Heart left ventricle (tissue), 16 donors: ENCODE measurements around the gene PRR30. TPM values are rescaled to one million over a fixed set of nuclear protein-coding genes. Genes with fewer than 3 reads are reported as not detected.
"Not testable (repeated sequence)": the region's sequence is repeated elsewhere in the genome, so short reads cannot be mapped to it uniquely, and the experiment has no call there.

Experiments used
- ATAC-seq, 4 donors: fragments of 200-7000 bp; cut with Tn5 transposase; one replicate each; pipeline ENCODE4 v1.9.1; 2020 to 2022; ENCODE audit warnings: moderate library complexity in 4 of 4, mild to moderate bottlenecking in 3 of 4, moderate number of reproducible peaks in 1 of 4
- DNase-seq, 5 donors: peaks; one replicate each; pipeline ENCODE4 v3.0.0-alpha.2; 2020
- H3K27ac ChIP-seq, 12 donors: fragments of 200-600 bp; sonication (generic) in 4 of 12; one replicate each; pipeline versions ENCODE4 v1.5.0 to v1.8.0; 2016 to 2022; ENCODE audit warnings: mild to moderate bottlenecking in 2 of 12
- H3K27me3 ChIP-seq, 9 donors: fragments of 200-600 bp; sonication (generic) in 2 of 9; one replicate each; pipeline versions ENCODE4 v1.5.1 to v1.8.0; 2016 to 2022; ENCODE audit warnings: mild to moderate bottlenecking in 3 of 9
- H3K36me3 ChIP-seq, 9 donors: fragments of 200-600 bp; sonication (generic) in 2 of 9; one replicate each; pipeline versions ENCODE4 v1.5.0 to v1.8.0; 2018 to 2022; ENCODE audit warnings: mild to moderate bottlenecking in 2 of 9
- H3K4me1 ChIP-seq, 12 donors: fragments of 200-600 bp; sonication (generic) in 4 of 12; one replicate each; pipeline versions ENCODE4 v1.5.0 to v1.8.0; 2016 to 2022; ENCODE audit warnings: mild to moderate bottlenecking in 3 of 12
- H3K4me3 ChIP-seq, 12 donors: fragments of 200-600 bp; sonication (generic) in 4 of 12; one replicate each; pipeline versions ENCODE4 v1.5.0 to v1.8.0; 2017 to 2022; ENCODE audit warnings: mild to moderate bottlenecking in 9 of 12, moderate library complexity in 4 of 12
- H3K9me3 ChIP-seq, 12 donors: fragments of 200-600 bp; sonication (generic) in 4 of 12; one replicate each; pipeline versions ENCODE4 v1.5.0 to v1.8.0; 2016 to 2022; ENCODE audit warnings: mild to moderate bottlenecking in 1 of 12
- POLR2A ChIP-seq, 2 donors: fragments of 450-650 bp; IDR thresholded peaks; one replicate each; pipeline ENCODE4 v1.6.1; 2017; ENCODE audit warnings: antibody characterized with exemption in 2 of 2, mild to moderate bottlenecking in 2 of 2, moderate library complexity in 2 of 2
- whole genome bisulfite sequencing, 4 donors: extraction: QIAGEN DNeasy Blood & Tissue Kit in 2 of 4; methylation state at CpG; one replicate each; pipeline versions ENCODE4 v1.1.5 to v1.1.7; 2013 to 2018; 5-methylcytosine and 5-hydroxymethylcytosine counted together
- intact Hi-C, 10 donors: fragments of 100-400 bp; cut with DNase I; formaldehyde crosslinking; loops; one replicate each; pipeline versions ENCODE4 v1.11.1 to v1.14.2; 2022
- polyA plus RNA-seq, 2 donors: library from polyadenylated mRNA; stranded (reverse); fragments of 200-250 nt; gene quantifications; one replicate each; pipeline ENCODE4 v1.2.3, GENCODE V29; 2013
- total RNA-seq, 9 donors: library from RNA; depleted of rRNA in 2 of 9; stranded (reverse); fragments of >200 nt in 2 of 9; fragmentation: NEBNext Ultra II Directional in 3 of 9; extraction: Animal tissue kit (Norgen Biotek cat#: 25700) in 3 of 9; gene quantifications; one replicate each; pipeline versions ENCODE4 v1.1.0 to v1.2.4, GENCODE V29; 2016 to 2023
- TF ChIP-seq, protein P1 (sequence below), 12 donors: fragments of 200-600 bp; sonication (generic) in 4 of 12; IDR thresholded peaks; one replicate each; pipeline versions ENCODE4 v1.5.0 to v1.8.0; 2018 to 2022; ENCODE audit warnings: antibody characterized with exemption in 12 of 12, mild to moderate bottlenecking in 5 of 12
- donor health status: ischemic (EF 13 %, LVEDD 7.1; RV severe dilation, severe dysfunction).
- donor health status: healthy with polysubstance abuse.
- donor health status: DM: no; HTN: yes; CAD: no.
- donor health status: DM: no; HTN: no; CAD: no.
- donor health status: ischemic (EF 25% LVEDD 6.9; RV normal size, moderate dysfunction).
- donor health status: ischemic (EF 25% LVEDD 5.7; RV mildly dilated, moderate dysfunction).
- donor health status: healthy.
- donor health status: DM: yes; HTN: yes; CAD: no.
- donor health status: ischemic (EF 35%, LVEDD 5.7; RV mildly dilated, moderate dysfunction).
- donor health status: nonischemic (EF 11% LVEDD 7.7; RV severe dilation, severe dysfunction).
- donor health status: DM: yes; HTN: yes; CAD: no.
- donor health status: PGD.
- donor health status: ischemic (EF 29% LVEDD 5.4; RV normal size, mild dysfunction).
- donor health status: nonischemic (EF 23%, LVEDD 6.1; RV moderate dilation, normal function).

The PRR30 gene
- total and polyA plus RNA-seq, 11 donors: not detected

DNA sequence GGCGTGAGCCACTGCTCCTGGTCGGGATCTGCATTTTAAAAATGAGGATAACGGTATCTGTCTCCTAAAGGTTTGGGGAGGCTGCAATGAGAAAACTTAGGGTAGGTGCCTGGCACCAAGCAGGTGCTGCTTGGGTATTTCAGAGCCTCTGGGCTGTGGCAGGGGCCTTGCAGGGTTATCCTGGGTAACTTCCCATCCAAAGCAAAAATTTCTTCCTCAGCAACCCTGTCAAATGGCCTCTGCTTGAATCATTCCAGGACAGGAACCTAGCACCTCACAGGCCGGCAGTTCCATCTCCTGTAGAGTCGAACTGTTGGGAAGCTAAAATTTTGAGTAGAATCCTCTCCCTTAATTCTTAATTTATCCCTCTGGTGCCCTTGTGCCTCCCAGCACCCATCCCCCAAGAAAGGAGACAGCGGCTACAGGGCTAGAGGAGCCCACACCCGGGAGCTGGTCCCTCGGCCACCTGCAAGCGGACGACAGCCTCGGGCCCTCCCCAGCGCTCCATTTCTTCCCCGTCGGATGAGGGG lies 21.1 kb downstream of the PRR30 start:
- no peak overlapping the region for H3K27ac ChIP-seq
- H3K36me3 ChIP-seq: no peaks in the 10 kb centered on the region
- H3K4me3 ChIP-seq: peak overlapping the region in 10 of 12 donors; percentile 14 to 51 (median 40)
- no peak for DNase-seq
- H3K4me1 ChIP-seq: peaks cover 0 to 18% (median 8%) of the 10 kb centered on the region in 12 donors
- no peak for TF ChIP-seq POLR2A (IDR thresholded peaks at IDR 0.05)
- TF ChIP-seq, protein P1, sequence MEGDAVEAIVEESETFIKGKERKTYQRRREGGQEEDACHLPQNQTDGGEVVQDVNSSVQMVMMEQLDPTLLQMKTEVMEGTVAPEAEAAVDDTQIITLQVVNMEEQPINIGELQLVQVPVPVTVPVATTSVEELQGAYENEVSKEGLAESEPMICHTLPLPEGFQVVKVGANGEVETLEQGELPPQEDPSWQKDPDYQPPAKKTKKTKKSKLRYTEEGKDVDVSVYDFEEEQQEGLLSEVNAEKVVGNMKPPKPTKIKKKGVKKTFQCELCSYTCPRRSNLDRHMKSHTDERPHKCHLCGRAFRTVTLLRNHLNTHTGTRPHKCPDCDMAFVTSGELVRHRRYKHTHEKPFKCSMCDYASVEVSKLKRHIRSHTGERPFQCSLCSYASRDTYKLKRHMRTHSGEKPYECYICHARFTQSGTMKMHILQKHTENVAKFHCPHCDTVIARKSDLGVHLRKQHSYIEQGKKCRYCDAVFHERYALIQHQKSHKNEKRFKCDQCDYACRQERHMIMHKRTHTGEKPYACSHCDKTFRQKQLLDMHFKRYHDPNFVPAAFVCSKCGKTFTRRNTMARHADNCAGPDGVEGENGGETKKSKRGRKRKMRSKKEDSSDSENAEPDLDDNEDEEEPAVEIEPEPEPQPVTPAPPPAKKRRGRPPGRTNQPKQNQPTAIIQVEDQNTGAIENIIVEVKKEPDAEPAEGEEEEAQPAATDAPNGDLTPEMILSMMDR (IDR thresholded peaks at IDR 0.05): no peak
- no peaks in the 10 kb centered on the region for H3K9me3 ChIP-seq
- intact Hi-C loops: no loop called here
- ATAC-seq: no peak
- H3K27me3 ChIP-seq: peaks cover 0 to 28% (median 17%) of the 10 kb centered on the region in 9 donors
- WGBS, 4 donors: 22 to 62% (median 24%) methylated on average over 3 to 14 of the region's 14 CpGs

DNA sequence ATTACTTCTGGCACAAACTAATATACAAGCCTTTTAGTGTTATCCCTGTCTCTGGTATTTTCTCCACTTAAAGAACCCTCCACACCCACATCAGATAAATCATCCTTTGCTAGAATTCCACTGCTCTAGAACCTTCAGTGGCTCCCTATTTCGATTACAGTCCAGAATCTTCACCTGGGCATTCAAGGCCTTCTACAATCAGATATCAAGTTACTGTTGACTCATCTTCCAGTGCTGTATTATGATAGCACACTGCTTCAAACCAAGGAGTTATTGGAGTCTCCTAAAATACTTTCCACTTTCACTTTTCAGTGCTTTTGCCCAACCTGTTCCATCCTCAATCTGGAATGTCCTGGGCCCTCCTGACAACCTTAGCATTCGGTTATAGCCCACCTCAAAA lies 23.7 kb downstream of the PRR30 start:
- no peak for TF ChIP-seq POLR2A (IDR thresholded peaks at IDR 0.05)
- TF ChIP-seq, protein P1 (IDR thresholded peaks at IDR 0.05): no peak
- 57 to 67% (median 66%) methylated on average over 2 of the region's 2 CpGs for WGBS, 4 donors
- no peaks in the 10 kb centered on the region for H3K9me3 ChIP-seq
- no peak overlapping the region for H3K4me3 ChIP-seq
- H3K36me3 ChIP-seq: no peaks in the 10 kb centered on the region
- H3K4me1 ChIP-seq: peaks cover 0 to 11% (median 4%) of the 10 kb centered on the region in 12 donors
- intact Hi-C loops: no loop called here
- no peak overlapping the region for H3K27ac ChIP-seq
- DNase-seq (no peak), ATAC-seq (no peak)
- H3K27me3 ChIP-seq: peaks cover 0 to 28% (median 17%) of the 10 kb centered on the region in 9 donors

DNA sequence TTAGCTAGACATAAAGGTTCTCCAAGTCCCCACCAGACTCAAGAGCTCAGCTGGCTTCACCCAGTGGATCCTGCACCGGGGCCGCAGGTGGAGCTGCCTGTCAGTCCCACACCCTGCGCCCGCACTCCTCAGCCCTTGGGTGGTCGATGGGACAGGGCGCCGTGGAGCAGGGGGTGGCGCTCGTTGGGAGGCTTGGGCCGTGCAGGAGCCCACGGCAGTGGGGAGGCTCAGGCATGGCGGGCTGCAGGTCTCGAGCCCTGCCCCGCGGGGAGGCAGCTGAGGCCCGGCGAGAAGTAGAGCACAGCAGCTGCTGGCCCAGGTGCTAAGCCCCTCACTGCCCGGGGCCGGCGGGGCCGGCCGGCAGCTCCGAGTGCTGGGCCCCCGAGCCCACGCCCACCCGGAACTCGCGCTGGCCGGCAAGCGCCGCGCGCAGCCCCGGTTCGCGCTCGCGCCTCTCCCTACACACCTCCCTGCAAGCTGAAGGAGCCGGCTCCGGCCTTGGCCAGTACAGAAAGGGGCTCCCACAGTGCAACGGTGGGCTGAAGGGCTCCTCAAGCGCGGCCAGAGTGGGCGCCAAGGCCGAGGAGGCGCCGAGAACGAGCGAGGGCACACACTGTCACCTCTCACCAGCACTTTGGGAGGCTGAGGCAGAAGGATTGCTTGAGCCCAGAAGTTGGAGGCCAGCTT lies 27.7 kb downstream of the PRR30 start:
- H3K4me3 ChIP-seq, H3K4me1 ChIP-seq, intact Hi-C loops, DNase-seq, ATAC-seq, H3K27ac ChIP-seq, H3K9me3 ChIP-seq, H3K36me3 ChIP-seq, H3K27me3 ChIP-seq: not testable (repeated sequence)
- 82 to 92% (median 89%) methylated on average over 16 to 49 of the region's 49 CpGs for WGBS, 4 donors

DNA sequence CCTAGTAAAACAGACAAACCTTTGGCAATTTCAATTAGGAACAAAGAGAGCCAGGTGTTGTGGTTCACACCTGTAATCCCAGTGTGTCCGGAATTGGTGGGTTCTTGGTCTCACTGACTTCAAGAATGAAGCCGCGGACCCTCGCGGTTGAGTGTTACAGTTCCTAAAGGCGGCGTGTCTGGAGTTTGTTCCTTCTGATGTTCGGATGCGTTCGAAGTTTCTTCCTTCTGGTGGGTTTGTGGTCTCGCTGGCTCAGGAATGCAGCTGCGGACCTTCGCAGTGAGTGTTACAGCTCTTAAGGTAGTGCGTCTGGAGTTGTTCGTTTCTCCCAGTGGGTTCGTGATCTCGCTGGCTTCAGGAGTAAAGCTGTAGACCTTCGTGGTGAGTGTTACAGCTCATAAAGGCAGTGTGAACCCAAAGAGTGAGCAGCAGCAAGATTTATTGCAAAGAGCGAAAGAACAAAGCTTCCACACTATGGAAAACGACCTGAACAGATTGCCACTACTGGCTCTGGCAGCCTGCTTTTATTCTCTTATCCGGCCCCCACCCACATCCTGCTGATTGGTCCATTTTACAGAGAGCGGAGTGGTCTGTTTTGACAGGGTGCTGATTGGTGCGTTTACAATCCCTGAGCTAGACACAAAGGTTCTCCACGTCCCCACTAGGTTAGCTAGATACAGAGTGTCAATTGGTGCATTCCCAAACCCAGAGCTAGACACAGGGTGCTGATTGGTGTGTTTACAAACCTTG lies 28.4 kb downstream of the PRR30 start:
- intact Hi-C loops, ATAC-seq, H3K27ac ChIP-seq, H3K4me3 ChIP-seq, H3K36me3 ChIP-seq, H3K4me1 ChIP-seq, H3K9me3 ChIP-seq, H3K27me3 ChIP-seq, DNase-seq: not testable (repeated sequence)
- 81 to 84% (median 83%) methylated on average over 24 of the region's 24 CpGs for whole genome bisulfite sequencing, 4 donors

DNA sequence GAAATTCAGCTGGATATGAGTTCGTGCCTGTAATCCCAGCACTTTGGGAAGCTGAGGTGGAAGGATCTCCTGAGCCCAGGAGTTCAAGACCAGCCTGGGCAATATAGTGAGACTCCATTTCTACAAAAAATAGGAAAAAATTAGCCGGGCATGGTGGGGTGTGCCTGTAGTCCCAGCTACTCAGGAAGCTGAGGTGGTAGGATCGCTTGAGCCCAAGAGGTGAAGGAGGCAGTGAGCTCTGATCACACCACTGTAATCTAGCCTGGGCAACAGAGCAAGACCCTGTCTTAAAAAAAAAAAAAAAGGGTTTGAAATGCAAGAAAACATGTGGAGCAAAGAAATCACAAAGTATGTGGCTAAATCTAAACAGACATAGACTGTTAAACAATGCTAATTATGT lies 30.1 kb downstream of the PRR30 start:
- Histone ChIP-seq H3K4me1 (no peaks in the 10 kb centered on the region), H3K4me3 (no peak overlapping the region), H3K27ac (no peak overlapping the region), H3K9me3 (no peaks in the 10 kb centered on the region), H3K27me3 (peaks cover 0 to 7% (median 0%) of the 10 kb centered on the region in 9 donors), H3K36me3 (no peaks in the 10 kb centered on the region)
- intact Hi-C loops: loop anchor here in 1 of 10 donors (10.0 kb wide), 1 partner anchor 196 kb away; the partner anchor contains the start of gene UCN
- ATAC-seq (no peak), DNase-seq (no peak)
- WGBS, 4 donors: 82 to 94% (median 89%) methylated on average over 3 of the region's 3 CpGs
- no peak for TF ChIP-seq POLR2A (IDR thresholded peaks at IDR 0.05)
- TF ChIP-seq, protein P1 (IDR thresholded peaks at IDR 0.05): no peak
